SK-N-SH (cell line): ENCODE results near the gene TBC1D3B.
"Not testable (repeated sequence)": the region's sequence is repeated elsewhere in the genome, so short reads cannot be mapped to it uniquely, and the experiment has no call there.

Experiments used
- CHD2 ChIP-seq: fragments of 150-350 bp; IDR thresholded peaks from 2 replicates; pipeline ENCODE4 v1.6.1; 2018; ENCODE audit warnings: low read length; ENCODE audit not compliant: partially characterized antibody
- EP300 ChIP-seq, 2 experiments: IDR thresholded peaks; 2 replicates each; pipeline versions ENCODE4 v1.4.0 to v1.6.1; 2012; ENCODE audit warnings: borderline replicate concordance in 1 of 2, low read depth in 1 of 2, low read length in 1 of 2
- EZH2phosphoT487 ChIP-seq: fragments of 200-600 bp; sonication (generic); IDR thresholded peaks from 2 replicates; pipeline ENCODE4 v1.6.1; 2017; ENCODE audit warnings: low read depth, mixed run types, mild to moderate bottlenecking, antibody characterized with exemption, moderate library complexity, borderline replicate concordance
- GATA2 ChIP-seq: sonication (generic); formaldehyde crosslinking; IDR thresholded peaks from 2 replicates; pipeline ENCODE4 v1.5.0; 2020; ENCODE audit warnings: mild to moderate bottlenecking, missing genetic modification reagents
- TCF12 ChIP-seq: IDR thresholded peaks from 2 replicates; pipeline ENCODE4 v1.4.0; 2012
- YY1 ChIP-seq: IDR thresholded peaks from 2 replicates; pipeline ENCODE4 v1.4.0; 2012; ENCODE audit warnings: low read depth, mild to moderate bottlenecking
- TF ChIP-seq, protein P1 (sequence below): fragments of 150-350 bp; IDR thresholded peaks from 2 replicates; pipeline ENCODE4 v1.6.1; 2017; ENCODE audit warnings: antibody characterized with exemption, low read length, low read depth, borderline replicate concordance
- TF ChIP-seq, protein P2 (sequence below): IDR thresholded peaks from 2 replicates; pipeline ENCODE4 v1.4.0; 2012; ENCODE audit warnings: low read depth, borderline replicate concordance
- TF ChIP-seq, protein P3 (sequence below): fragments of 200-600 bp; sonication (generic); IDR thresholded peaks from 2 replicates; pipeline ENCODE4 v1.6.1; 2017; ENCODE audit warnings: antibody characterized with exemption, mild to moderate bottlenecking, moderate library complexity
- TF ChIP-seq, protein P4 (sequence below): IDR thresholded peaks from 2 replicates; pipeline ENCODE4 v1.4.0; 2012; ENCODE audit warnings: low read depth
- TF ChIP-seq, protein P5 (sequence below): IDR thresholded peaks from 2 replicates; pipeline ENCODE4 v1.6.1; 2012; ENCODE audit warnings: mild to moderate bottlenecking, low read depth, low read length, moderate library complexity
- TF ChIP-seq, protein P6 (sequence below): fragments of 150-350 bp; IDR thresholded peaks from 2 replicates; pipeline ENCODE4 v1.6.1; 2016; ENCODE audit warnings: mild to moderate bottlenecking, low read depth, low read length

DNA sequence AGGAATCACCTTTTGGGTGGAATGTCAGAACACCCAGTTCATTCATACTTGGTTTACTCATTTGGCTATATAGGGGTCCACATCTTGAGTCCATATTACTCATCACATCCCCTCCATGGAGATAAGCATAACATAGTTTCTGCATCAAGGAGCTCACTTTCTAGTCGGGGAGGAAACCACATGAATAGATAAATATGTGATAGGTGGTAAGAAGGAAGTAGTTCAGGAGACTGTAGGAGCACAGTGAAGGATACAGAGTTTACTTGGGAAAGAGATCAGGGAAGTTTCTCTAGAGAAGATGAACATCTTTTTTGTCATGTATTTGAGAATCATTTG lies 30.0 kb upstream of the TBC1D3B start:
- not testable (repeated sequence) for TF ChIP-seq TCF12; YY1; EP300 (IDR thresholded peaks at IDR 0.05; ENCODE audit: borderline replicate concordance in 1 of 2, low read depth in 1 of 2, low read length in 1 of 2); GATA2 (CRISPR knock-in tag); EZH2phosphoT487; CHD2
- TF ChIP-seq, protein P1, sequence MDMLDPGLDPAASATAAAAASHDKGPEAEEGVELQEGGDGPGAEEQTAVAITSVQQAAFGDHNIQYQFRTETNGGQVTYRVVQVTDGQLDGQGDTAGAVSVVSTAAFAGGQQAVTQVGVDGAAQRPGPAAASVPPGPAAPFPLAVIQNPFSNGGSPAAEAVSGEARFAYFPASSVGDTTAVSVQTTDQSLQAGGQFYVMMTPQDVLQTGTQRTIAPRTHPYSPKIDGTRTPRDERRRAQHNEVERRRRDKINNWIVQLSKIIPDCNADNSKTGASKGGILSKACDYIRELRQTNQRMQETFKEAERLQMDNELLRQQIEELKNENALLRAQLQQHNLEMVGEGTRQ, result not testable (repeated sequence)
- TF ChIP-seq, protein P2, sequence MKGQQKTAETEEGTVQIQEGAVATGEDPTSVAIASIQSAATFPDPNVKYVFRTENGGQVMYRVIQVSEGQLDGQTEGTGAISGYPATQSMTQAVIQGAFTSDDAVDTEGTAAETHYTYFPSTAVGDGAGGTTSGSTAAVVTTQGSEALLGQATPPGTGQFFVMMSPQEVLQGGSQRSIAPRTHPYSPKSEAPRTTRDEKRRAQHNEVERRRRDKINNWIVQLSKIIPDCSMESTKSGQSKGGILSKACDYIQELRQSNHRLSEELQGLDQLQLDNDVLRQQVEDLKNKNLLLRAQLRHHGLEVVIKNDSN, result not testable (repeated sequence)
- TF ChIP-seq, protein P3, sequence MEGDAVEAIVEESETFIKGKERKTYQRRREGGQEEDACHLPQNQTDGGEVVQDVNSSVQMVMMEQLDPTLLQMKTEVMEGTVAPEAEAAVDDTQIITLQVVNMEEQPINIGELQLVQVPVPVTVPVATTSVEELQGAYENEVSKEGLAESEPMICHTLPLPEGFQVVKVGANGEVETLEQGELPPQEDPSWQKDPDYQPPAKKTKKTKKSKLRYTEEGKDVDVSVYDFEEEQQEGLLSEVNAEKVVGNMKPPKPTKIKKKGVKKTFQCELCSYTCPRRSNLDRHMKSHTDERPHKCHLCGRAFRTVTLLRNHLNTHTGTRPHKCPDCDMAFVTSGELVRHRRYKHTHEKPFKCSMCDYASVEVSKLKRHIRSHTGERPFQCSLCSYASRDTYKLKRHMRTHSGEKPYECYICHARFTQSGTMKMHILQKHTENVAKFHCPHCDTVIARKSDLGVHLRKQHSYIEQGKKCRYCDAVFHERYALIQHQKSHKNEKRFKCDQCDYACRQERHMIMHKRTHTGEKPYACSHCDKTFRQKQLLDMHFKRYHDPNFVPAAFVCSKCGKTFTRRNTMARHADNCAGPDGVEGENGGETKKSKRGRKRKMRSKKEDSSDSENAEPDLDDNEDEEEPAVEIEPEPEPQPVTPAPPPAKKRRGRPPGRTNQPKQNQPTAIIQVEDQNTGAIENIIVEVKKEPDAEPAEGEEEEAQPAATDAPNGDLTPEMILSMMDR, result not testable (repeated sequence)
- TF ChIP-seq, protein P4, sequence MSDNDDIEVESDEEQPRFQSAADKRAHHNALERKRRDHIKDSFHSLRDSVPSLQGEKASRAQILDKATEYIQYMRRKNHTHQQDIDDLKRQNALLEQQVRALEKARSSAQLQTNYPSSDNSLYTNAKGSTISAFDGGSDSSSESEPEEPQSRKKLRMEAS, result not testable (repeated sequence)
- TF ChIP-seq, protein P5, sequence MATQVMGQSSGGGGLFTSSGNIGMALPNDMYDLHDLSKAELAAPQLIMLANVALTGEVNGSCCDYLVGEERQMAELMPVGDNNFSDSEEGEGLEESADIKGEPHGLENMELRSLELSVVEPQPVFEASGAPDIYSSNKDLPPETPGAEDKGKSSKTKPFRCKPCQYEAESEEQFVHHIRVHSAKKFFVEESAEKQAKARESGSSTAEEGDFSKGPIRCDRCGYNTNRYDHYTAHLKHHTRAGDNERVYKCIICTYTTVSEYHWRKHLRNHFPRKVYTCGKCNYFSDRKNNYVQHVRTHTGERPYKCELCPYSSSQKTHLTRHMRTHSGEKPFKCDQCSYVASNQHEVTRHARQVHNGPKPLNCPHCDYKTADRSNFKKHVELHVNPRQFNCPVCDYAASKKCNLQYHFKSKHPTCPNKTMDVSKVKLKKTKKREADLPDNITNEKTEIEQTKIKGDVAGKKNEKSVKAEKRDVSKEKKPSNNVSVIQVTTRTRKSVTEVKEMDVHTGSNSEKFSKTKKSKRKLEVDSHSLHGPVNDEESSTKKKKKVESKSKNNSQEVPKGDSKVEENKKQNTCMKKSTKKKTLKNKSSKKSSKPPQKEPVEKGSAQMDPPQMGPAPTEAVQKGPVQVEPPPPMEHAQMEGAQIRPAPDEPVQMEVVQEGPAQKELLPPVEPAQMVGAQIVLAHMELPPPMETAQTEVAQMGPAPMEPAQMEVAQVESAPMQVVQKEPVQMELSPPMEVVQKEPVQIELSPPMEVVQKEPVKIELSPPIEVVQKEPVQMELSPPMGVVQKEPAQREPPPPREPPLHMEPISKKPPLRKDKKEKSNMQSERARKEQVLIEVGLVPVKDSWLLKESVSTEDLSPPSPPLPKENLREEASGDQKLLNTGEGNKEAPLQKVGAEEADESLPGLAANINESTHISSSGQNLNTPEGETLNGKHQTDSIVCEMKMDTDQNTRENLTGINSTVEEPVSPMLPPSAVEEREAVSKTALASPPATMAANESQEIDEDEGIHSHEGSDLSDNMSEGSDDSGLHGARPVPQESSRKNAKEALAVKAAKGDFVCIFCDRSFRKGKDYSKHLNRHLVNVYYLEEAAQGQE, result not testable (repeated sequence)
- TF ChIP-seq, protein P6, sequence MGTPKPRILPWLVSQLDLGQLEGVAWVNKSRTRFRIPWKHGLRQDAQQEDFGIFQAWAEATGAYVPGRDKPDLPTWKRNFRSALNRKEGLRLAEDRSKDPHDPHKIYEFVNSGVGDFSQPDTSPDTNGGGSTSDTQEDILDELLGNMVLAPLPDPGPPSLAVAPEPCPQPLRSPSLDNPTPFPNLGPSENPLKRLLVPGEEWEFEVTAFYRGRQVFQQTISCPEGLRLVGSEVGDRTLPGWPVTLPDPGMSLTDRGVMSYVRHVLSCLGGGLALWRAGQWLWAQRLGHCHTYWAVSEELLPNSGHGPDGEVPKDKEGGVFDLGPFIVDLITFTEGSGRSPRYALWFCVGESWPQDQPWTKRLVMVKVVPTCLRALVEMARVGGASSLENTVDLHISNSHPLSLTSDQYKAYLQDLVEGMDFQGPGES, result not testable (repeated sequence)
